Muscle of leg (tissue), 11 donors: ENCODE data around the gene NSRP1. TPM values are rescaled to one million over a fixed set of nuclear protein-coding genes. Genes with fewer than 3 reads are reported as not detected.
"Not testable (repeated sequence)": the region's sequence is repeated elsewhere in the genome, so short reads cannot be mapped to it uniquely, and the experiment has no call there.

Experiments
- DNase-seq: peaks from one replicate; pipeline ENCODE4 v3.0.0; 2013
- H3K27ac ChIP-seq: one replicate; pipeline ENCODE4 v1.5.1; 2013; ENCODE audit warnings: mild to moderate bottlenecking, low read length, control low read depth
- H3K27me3 ChIP-seq: one replicate; pipeline ENCODE4 v1.6.1; 2013; ENCODE audit warnings: low read length; ENCODE audit not compliant: control insufficient read depth, insufficient read depth
- H3K36me3 ChIP-seq: one replicate; pipeline ENCODE4 v1.6.1; 2013; ENCODE audit warnings: low read length; ENCODE audit not compliant: control insufficient read depth, insufficient read depth
- H3K4me1 ChIP-seq: one replicate; pipeline ENCODE4 v1.6.1; 2013; ENCODE audit warnings: low read length; ENCODE audit not compliant: control insufficient read depth, insufficient read depth
- H3K4me3 ChIP-seq: one replicate; pipeline ENCODE4 v1.5.1; 2013; ENCODE audit warnings: low read length, control low read depth
- H3K9me3 ChIP-seq: replicated peaks from 2 replicates; pipeline ENCODE4 v1.6.1; 2013; ENCODE audit warnings: low read depth, low read length; ENCODE audit not compliant: control insufficient read depth
- WGBS: methylation state at CpG from one replicate; pipeline ENCODE4 v1.1.5; 2013; ENCODE audit warnings: missing lambda C conversion rate; ENCODE audit not compliant: insufficient coverage; 5-methylcytosine and 5-hydroxymethylcytosine counted together
- polyA plus RNA-seq, 8 donors: library from polyadenylated mRNA; unstranded; fragments of 120-200 nt; gene quantifications; one replicate each; pipeline versions ENCODE4 v1.2.1 to v1.2.3, GENCODE V29; 2013; ENCODE audit warnings: inconsistent platforms in 1 of 8, low replicate concordance in 1 of 8; ENCODE audit not compliant: insufficient read length in 8 of 8, insufficient read depth in 1 of 8
- total RNA-seq: library from RNA; stranded (reverse); fragments of 120-200 nt; gene quantifications from one replicate; pipeline ENCODE4 v1.2.4, GENCODE V29; 2013

Gene NSRP1
- total and polyA plus RNA-seq, 9 donors, result 11.4 to 34.2 (median 28.4) TPM

DNA sequence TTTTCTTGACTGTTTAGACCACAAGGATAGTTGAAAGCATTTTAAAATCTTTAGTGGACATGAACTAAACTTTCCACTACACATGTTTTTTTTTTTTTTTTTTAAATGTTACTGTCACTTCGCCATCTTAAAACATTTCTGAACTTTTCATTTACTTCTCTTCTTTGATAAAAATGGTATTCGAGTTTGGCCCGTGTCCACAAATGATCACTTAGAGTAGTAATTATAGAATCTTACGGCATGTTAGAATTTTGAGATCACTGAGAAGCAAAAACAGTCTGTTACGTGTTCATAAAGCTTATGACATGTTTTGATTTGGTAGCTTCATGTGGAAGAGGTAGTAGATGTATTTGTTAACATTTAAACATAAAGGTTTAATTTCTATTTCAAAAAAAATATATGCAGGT is 1.1 kb downstream of the NSRP1 start:
- Histone ChIP-seq H3K9me3 (no peaks in the 10 kb centered on the region), H3K4me3 (peak overlapping the region; percentile 91), H3K27me3 (no peaks in the 10 kb centered on the region), H3K27ac (peak overlapping the region; percentile 100), H3K4me1 (no peaks in the 10 kb centered on the region), H3K36me3 (peaks cover 8% of the 10 kb centered on the region)
- DNase-seq, result peak; percentile 55
- no CpG with 5 or more reads among the region's 5 CpGs for WGBS

DNA sequence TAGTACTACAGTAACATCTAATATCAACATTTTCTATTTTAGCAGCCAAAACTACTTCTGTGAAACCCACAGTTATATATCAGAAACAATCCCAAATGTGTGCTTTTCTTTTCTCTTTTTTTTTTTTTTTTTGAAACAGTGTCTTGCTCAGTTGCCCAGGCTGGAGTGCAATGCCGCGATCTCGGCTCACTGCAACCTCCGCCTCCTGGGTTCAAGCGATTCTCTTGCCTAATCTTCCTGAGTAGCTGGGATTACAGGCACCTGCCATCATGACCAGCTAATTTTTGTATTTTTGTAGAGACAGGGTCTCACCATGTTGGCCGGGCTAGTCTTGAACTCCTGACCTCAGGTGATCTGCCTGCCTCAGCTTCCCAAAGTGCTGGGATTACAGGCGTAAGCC is 2.0 kb downstream of the NSRP1 start:
- H3K4me3 ChIP-seq, H3K4me1 ChIP-seq, H3K9me3 ChIP-seq, DNase-seq, H3K27me3 ChIP-seq, H3K27ac ChIP-seq: not testable (repeated sequence)
- WGBS, result 89% methylated on average over 5 of the region's 7 CpGs
- peaks cover 11% of the 10 kb centered on the region for H3K36me3 ChIP-seq

DNA sequence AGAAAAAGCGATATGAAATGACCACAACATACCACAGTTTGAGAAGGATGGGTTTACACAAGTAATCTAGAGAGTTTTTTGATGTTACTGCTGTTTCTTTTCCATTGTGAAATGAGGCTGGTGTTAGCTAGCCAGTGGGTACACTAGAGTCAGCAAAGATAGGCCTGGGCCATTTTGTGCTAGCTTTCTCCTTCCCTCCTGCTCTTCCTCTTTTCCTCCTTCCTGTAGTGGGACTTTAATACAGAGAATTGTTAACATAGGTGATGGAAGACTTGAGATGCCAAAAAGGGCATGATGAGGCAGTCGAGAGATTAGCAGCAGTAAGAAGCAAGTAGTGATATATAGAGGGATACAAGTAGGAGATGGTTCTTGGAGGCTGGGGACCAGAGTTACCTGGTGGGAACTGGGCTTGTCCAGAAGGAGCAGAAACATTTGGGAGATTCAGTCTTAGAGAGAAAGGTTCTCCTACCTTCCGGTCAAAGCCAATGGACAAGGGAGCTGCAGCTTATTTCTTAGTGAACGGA is 7.7 kb downstream of the NSRP1 start:
- no peak for DNase-seq
- Histone ChIP-seq H3K27me3 (no peaks in the 10 kb centered on the region), H3K4me3 (no peak overlapping the region), H3K36me3 (peaks cover 15% of the 10 kb centered on the region), H3K27ac (no peak overlapping the region), H3K4me1 (no peaks in the 10 kb centered on the region), H3K9me3 (no peaks in the 10 kb centered on the region)
- WGBS, result 86% methylated on average over 1 of the region's 4 CpGs

DNA sequence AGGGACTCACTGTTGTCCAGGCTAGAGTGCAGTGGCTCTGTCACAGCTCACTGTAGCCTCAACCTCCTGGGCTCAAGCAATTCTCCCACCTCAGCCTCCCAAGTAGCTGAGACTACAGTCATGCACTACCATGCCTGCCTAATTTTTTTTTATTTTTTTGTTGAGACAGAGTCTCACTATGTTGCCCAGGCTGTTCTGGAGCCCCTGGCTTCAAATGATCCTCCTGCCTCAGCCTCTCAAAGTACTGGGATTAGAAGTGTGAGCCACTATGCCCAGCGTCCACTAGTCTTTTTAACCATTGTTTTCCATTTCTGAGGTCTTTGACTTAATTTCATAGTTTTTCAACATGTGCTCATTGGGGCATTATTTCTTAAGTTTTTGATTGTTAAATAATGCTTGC is 13.5 kb downstream of the NSRP1 start:
- Histone ChIP-seq H3K9me3 (no peaks in the 10 kb centered on the region), H3K36me3 (peaks cover 12% of the 10 kb centered on the region), H3K27me3 (no peaks in the 10 kb centered on the region), H3K27ac (no peak overlapping the region), H3K4me3 (no peak overlapping the region), H3K4me1 (no peaks in the 10 kb centered on the region)
- DNase-seq, result no peak
- WGBS, result no CpG with 5 or more reads among the region's 1 CpG

DNA sequence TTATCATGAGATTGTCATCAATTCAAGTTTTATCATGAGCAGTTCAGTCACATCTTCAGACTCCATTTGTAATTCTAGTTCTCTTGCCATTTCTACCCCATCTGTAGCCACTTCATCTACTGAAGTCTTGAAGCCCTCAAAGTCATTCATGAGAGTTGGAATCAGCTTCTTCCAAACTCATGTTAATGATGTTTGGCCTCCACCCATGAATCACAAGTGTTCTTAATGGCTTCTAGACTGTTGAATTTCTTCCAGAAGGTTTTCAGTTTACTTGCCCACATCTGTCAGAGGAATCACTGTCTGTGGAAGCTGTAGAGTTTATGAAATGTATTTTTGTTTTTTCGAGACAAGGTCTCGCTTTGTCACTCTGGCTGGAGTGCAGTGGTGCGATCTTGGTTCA is 16.0 kb downstream of the NSRP1 start:
- H3K4me3 ChIP-seq, result no peak overlapping the region
- no peaks in the 10 kb centered on the region for H3K9me3 ChIP-seq
- peaks cover 11% of the 10 kb centered on the region for H3K36me3 ChIP-seq
- no peaks in the 10 kb centered on the region for H3K27me3 ChIP-seq
- no CpG with 5 or more reads among the region's 3 CpGs for WGBS
- no peaks in the 10 kb centered on the region for H3K4me1 ChIP-seq
- H3K27ac ChIP-seq, result no peak overlapping the region
- DNase-seq, result no peak

DNA sequence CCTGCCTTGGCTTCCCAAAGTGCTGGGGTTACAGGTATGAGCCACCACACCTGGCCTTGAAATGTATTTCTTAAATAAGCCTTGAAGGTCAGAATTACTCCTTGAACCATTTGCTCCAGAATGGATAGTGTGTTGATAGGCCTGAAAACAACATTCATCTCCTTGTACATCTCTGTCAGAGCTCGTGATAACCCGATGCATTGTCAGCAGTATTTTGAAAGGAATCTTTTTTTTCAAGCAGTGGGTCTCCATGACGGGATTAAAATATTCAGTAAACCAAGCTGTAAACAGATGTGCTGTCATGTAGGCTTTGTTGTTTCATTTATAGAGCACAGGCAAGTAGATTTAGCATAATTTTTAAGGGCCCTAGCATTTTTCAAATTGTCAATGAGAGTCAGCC is 16.6 kb downstream of the NSRP1 start:
- WGBS, result 100% methylated on average over 1 of the region's 3 CpGs
- peaks cover 8% of the 10 kb centered on the region for H3K36me3 ChIP-seq

DNA sequence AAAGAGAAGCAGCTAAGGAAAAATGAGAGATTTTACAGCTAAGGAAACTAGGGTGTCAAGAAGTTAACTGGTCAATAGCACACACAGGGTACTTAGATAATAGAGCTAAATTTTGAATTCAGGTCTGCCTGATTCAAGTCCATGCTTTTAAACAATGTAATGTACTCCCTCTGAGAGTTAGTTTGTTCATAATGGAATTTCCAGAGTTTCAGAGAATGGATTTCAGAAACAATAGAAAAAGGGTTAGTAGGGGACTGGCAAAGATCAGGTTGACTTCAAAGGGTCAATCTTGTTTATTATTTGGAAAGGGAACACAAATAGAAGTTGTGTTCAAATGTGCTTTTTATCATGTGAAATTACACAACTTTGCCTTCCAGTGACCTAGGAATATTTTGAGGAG is 17.9 kb downstream of the NSRP1 start:
- H3K4me1 ChIP-seq, result no peaks in the 10 kb centered on the region
- no peak for DNase-seq
- no peaks in the 10 kb centered on the region for H3K27me3 ChIP-seq
- no peaks in the 10 kb centered on the region for H3K9me3 ChIP-seq
- H3K36me3 ChIP-seq, result peaks cover 8% of the 10 kb centered on the region
- H3K4me3 ChIP-seq, result no peak overlapping the region
- no peak overlapping the region for H3K27ac ChIP-seq

More for the DNA sequence above, 16.6 kb downstream of the NSRP1 start:
- Histone ChIP-seq H3K4me1 (no peaks in the 10 kb centered on the region), H3K9me3 (no peaks in the 10 kb centered on the region), H3K27ac (no peak overlapping the region), H3K4me3 (no peak overlapping the region), H3K27me3 (no peaks in the 10 kb centered on the region)
- DNase-seq, result no peak

DNA sequence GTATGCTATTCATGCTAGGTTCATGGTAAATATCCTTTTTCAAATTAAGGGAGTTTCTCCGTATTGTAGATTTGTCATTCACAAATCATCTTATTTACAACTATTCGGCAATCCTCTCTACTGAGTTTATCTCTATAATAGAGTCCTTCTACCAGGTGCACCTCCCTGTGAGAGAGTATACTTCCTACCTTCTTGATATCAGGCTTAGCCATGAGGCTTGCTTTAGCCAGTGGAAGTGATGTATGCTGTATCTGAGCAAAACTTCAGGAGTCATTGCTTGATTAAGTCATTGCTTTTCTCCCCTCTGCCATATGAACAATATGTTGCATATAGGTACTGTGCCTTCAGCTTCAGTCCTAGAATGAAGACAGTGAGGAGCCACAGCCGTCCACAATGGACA is 20.5 kb downstream of the NSRP1 start:
- H3K9me3 ChIP-seq, result no peaks in the 10 kb centered on the region
- DNase-seq, result no peak
- H3K4me1 ChIP-seq, result no peaks in the 10 kb centered on the region
- no peak overlapping the region for H3K4me3 ChIP-seq
- peaks cover 8% of the 10 kb centered on the region for H3K36me3 ChIP-seq
- WGBS, result no CpG with 5 or more reads among the region's 3 CpGs
- no peaks in the 10 kb centered on the region for H3K27me3 ChIP-seq
- H3K27ac ChIP-seq, result no peak overlapping the region

DNA sequence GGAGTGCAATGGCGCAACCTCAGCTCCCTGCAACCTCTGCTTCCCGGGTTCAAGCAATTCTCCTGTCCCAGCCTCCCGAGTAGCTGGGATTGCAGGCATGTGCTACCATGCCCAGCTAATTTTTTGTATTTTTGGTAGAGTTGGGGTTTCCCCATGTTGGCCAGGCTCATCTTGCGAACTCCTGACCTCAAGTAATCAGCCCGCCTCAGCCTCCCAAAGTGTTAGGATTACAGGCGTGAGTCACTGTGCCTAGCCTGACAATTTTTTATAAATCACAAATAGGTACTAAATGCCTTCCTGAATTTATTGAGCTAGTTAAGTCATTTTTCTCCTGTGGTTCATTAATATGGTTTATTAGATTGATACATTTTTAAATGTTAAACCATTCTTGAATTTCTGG is 31.2 kb downstream of the NSRP1 start:
- not testable (repeated sequence) for H3K4me3 ChIP-seq, DNase-seq, H3K27me3 ChIP-seq, H3K36me3 ChIP-seq, H3K27ac ChIP-seq, H3K9me3 ChIP-seq, H3K4me1 ChIP-seq
- WGBS, result no CpG with 5 or more reads among the region's 6 CpGs

DNA sequence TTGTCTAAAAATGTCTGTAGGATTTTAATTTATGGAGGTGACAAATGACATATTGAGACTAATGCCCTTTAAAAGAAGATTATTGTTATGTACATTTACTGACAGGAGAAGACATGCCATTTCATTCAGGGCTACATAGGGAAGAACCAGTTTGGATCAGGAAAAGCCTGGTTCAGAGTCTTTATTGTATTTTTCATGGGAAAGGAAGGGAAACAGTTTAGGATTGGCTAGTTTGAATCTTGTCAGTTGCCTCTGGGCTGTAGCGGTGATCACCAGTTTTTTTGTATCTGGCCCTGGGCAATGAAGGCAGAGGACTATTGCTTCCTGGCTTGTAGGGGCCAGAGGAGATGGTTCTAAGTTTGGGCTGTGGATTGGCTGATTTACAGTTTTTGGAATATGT is 31.8 kb downstream of the NSRP1 start:
- Histone ChIP-seq H3K36me3 (peaks cover 2% of the 10 kb centered on the region), H3K27ac (no peak overlapping the region), H3K27me3 (no peaks in the 10 kb centered on the region), H3K4me3 (no peak overlapping the region), H3K4me1 (no peaks in the 10 kb centered on the region), H3K9me3 (no peaks in the 10 kb centered on the region)
- no peak for DNase-seq
- 100% methylated on average over 1 of the region's 1 CpG for WGBS

DNA sequence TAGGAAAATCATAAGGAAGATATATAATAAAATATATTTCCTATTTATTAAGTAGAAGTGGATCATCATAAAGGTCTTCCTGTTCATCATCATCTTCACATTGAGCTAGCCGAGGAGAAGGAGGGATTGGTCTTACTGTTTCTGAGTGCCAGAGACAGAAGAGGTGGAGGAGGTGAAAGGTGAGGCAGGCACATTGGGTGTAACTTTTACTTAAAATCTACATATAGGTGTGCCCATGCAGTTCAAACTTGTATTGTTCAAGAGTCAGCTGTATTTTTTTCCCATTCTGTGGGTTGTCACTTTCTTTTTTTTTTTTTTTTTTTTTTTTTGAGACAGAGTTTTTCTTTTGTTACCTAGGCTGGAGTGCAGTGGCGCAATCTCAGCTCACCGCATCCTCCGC is 34.9 kb downstream of the NSRP1 start:
- DNase-seq, result no peak
- Histone ChIP-seq H3K27ac (no peak overlapping the region), H3K36me3 (peaks cover 2% of the 10 kb centered on the region), H3K4me1 (no peaks in the 10 kb centered on the region), H3K27me3 (no peaks in the 10 kb centered on the region), H3K9me3 (no peaks in the 10 kb centered on the region), H3K4me3 (no peak overlapping the region)
- no CpG with 5 or more reads among the region's 4 CpGs for WGBS
